ENCODE results near the gene GET3. TPM values are rescaled to one million over a fixed set of nuclear protein-coding genes. Genes with fewer than 3 reads are reported as not detected.
"Not testable (repeated sequence)": the region's sequence is repeated elsewhere in the genome, so short reads cannot be mapped to it uniquely, and the experiment has no call there.

GET3 gene
- polyA plus RNA-seq, 3 donors = 97.5 to 122 (median 108) TPM

GRCh38 chr19:12696366-12697335, 40.6 kb upstream of the GET3 start, which contains the start of gene FBXW9:
Gene FBXW9 (minus strand): TSS chr19:12696631. CDS start chr19:12696581, 50 bp downstream.
- intact Hi-C loops (cut with micrococcal nuclease) = loop anchor here in 1 of 2 donors (1.0 kb wide), 1 partner anchor 27 kb away; a partner anchor contains a TSS
- H3K27ac ChIP-seq (ENCODE audit: low read depth in 1 of 2, low read length in 2 of 2) = peak within 1 kb of the TSS; percentile 90 to 95
- H2AFZ ChIP-seq (ENCODE audit: insufficient read depth, low read depth, low read length, poor library complexity, severe bottlenecking) = peak within 1 kb of the TSS; percentile 97
- H3K36me3 ChIP-seq (replicated peaks in 1 of 2; ENCODE audit: control insufficient read depth in 1 of 2, insufficient read depth in 2 of 2, low read length in 2 of 2) = peaks cover 11 to 20% of the 10 kb centered on the region in 2 donors
- H3K27me3 ChIP-seq (ENCODE audit: control insufficient read depth in 2 of 2, insufficient read depth in 2 of 2, low read length in 2 of 2) = no peaks in the 10 kb centered on the region
- 6% methylated on average over 48 of the region's 59 CpGs for WGBS (ENCODE audit: insufficient coverage)
- peak within 1 kb of the TSS; percentile 68 for H3K9ac ChIP-seq (ENCODE audit: insufficient read depth, low read length, poor library complexity, severe bottlenecking)
- no peaks in the 10 kb centered on the region for H4K20me1 ChIP-seq (ENCODE audit: insufficient read depth, low read length)
- peak; percentile 98 for DNase-seq
- Mint-ChIP-seq H3K4me1 (peaks cover 17% of the 10 kb centered on the region), H3K4me3 (peak within 1 kb of the TSS; percentile 82 to 93), H3K27ac (peak within 1 kb of the TSS; percentile 92 to 98 (median 96)), H3K27me3 (ENCODE audit: low read depth in 3 of 3) (no peaks in the 10 kb centered on the region), H3K9me3 (no peaks in the 10 kb centered on the region), H3K36me3 (peaks cover 16 to 24% of the 10 kb centered on the region in 2 donors)
- no peaks in the 10 kb centered on the region for H3K79me2 ChIP-seq (ENCODE audit: insufficient read depth, low read length)
- H3K9me3 ChIP-seq (replicated peaks in 1 of 2; ENCODE audit: control insufficient read depth in 1 of 2, insufficient read depth in 1 of 2, low read length in 2 of 2) = no peaks in the 10 kb centered on the region
- peaks cover 29 to 32% of the 10 kb centered on the region in 2 donors for H3K4me1 ChIP-seq (ENCODE audit: control insufficient read depth in 1 of 2, insufficient read depth in 2 of 2, low read length in 2 of 2)
- TF ChIP-seq CTCF (IDR thresholded peaks at IDR 0.05) = no peak
- H3K4me3 ChIP-seq (replicated peaks in 1 of 3; ENCODE audit: low read depth in 2 of 3, low read length in 3 of 3) = peak within 1 kb of the TSS; percentile 63 to 95 (median 84)
- H3K4me2 ChIP-seq (replicated peaks; ENCODE audit: extremely low read depth, low read length, poor library complexity, severe bottlenecking) = peak within 1 kb of the TSS; percentile 99

- Histone ChIP-seq H3K4me2 (replicated peaks; ENCODE audit: extremely low read depth, low read length, poor library complexity, severe bottlenecking) (peak overlapping the region; percentile 99), H3K27ac (ENCODE audit: low read depth in 1 of 2, low read length in 2 of 2) (peak overlapping the region; percentile 90 to 95)
- 98% methylated on average over 16 of the region's 22 CpGs for WGBS (ENCODE audit: insufficient coverage)
These were observed 39.9 kb upstream of the GET3 start for GRCh38 chr19:12697425-12697824.

More at GRCh38 chr19:12697425-12697824, 39.9 kb upstream of the GET3 start:
- DNase-seq; H3K9me3 Mint-ChIP-seq; H3K79me2 ChIP-seq (ENCODE audit: insufficient read depth, low read length); H3K27me3 Mint-ChIP-seq (ENCODE audit: low read depth in 3 of 3); intact Hi-C loops (cut with micrococcal nuclease); H3K27me3 ChIP-seq (ENCODE audit: control insufficient read depth in 2 of 2, insufficient read depth in 2 of 2, low read length in 2 of 2); H4K20me1 ChIP-seq (ENCODE audit: insufficient read depth, low read length); H3K9me3 ChIP-seq (replicated peaks in 1 of 2; ENCODE audit: control insufficient read depth in 1 of 2, insufficient read depth in 1 of 2, low read length in 2 of 2): not testable (repeated sequence)
- peaks cover 29 to 32% of the 10 kb centered on the region in 2 donors for H3K4me1 ChIP-seq (ENCODE audit: control insufficient read depth in 1 of 2, insufficient read depth in 2 of 2, low read length in 2 of 2)
- Mint-ChIP-seq H3K4me3 (peak overlapping the region in 1 of 2 donors; percentile 82), H3K4me1 (peaks cover 17% of the 10 kb centered on the region), H3K27ac (peak overlapping the region; percentile 92 to 98 (median 96)), H3K36me3 (peaks cover 19 to 32% of the 10 kb centered on the region in 2 donors)
- peak overlapping the region in 1 of 3 experiments; percentile 95 for H3K4me3 ChIP-seq (replicated peaks in 1 of 3; ENCODE audit: low read depth in 2 of 3, low read length in 3 of 3)
- H3K36me3 ChIP-seq (replicated peaks in 1 of 2; ENCODE audit: control insufficient read depth in 1 of 2, insufficient read depth in 2 of 2, low read length in 2 of 2) = peaks cover 16 to 28% of the 10 kb centered on the region in 2 donors
- peak overlapping the region; percentile 97 for H2AFZ ChIP-seq (ENCODE audit: insufficient read depth, low read depth, low read length, poor library complexity, severe bottlenecking)
- peak overlapping the region; percentile 68 for H3K9ac ChIP-seq (ENCODE audit: insufficient read depth, low read length, poor library complexity, severe bottlenecking)
